Measurements from ENCODE around the gene GPC6.

GRCh38 chr13:94204163-94204562 is 977.6 kb downstream of the GPC6 start:
- TF ChIP-seq, protein P1, sequence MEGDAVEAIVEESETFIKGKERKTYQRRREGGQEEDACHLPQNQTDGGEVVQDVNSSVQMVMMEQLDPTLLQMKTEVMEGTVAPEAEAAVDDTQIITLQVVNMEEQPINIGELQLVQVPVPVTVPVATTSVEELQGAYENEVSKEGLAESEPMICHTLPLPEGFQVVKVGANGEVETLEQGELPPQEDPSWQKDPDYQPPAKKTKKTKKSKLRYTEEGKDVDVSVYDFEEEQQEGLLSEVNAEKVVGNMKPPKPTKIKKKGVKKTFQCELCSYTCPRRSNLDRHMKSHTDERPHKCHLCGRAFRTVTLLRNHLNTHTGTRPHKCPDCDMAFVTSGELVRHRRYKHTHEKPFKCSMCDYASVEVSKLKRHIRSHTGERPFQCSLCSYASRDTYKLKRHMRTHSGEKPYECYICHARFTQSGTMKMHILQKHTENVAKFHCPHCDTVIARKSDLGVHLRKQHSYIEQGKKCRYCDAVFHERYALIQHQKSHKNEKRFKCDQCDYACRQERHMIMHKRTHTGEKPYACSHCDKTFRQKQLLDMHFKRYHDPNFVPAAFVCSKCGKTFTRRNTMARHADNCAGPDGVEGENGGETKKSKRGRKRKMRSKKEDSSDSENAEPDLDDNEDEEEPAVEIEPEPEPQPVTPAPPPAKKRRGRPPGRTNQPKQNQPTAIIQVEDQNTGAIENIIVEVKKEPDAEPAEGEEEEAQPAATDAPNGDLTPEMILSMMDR (IDR thresholded peaks at IDR 0.05): no peak
- TF ChIP-seq POLR2AphosphoS5 (IDR thresholded peaks at IDR 0.05) (no peak), POLR2A (IDR thresholded peaks at IDR 0.05) (no peak)
